GM19324 (cell line): Measurements from ENCODE around the gene FAIM2.
A peak's percentile ranks its signal among the peaks of the same experiment; 100 is the strongest.
"Not testable (repeated sequence)": the region's sequence is repeated elsewhere in the genome, so short reads cannot be mapped to it uniquely, and the experiment has no call there.

Experiments used
- ATAC-seq: cut with Tn5 transposase; IDR thresholded peaks from one replicate; pipeline ENCODE4 v1.9.1; 2021; ENCODE audit warnings: mild to moderate bottlenecking, moderate library complexity; ENCODE audit not compliant: unreplicated experiment, low FRiP score

FAIM2 gene

GRCh38 chr12:49867570-49868341, 35.9 kb downstream of the FAIM2 start:
- no peak for ATAC-seq

GRCh38 chr12:49866859-49867569, 36.7 kb downstream of the FAIM2 start:
- no peak for ATAC-seq

DNA sequence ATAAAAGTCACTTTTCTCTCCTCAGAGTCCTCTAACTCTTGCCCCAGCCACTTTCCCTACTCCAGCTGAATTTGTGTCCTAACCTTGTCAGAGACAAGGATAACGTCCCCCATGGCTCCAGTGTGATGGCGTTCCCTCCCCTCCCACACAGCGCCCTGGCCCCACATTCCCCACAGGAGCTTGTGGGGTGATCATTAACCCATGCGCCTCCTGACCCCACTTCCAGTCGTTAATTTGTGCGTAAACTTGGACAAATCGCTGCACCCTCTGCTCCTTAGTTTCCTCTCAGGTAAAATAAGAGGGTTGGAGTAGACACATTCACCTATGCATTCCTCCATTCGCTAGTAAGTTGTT, 37.9 kb downstream of the FAIM2 start:
- no peak for ATAC-seq

- ATAC-seq: no peak
Observed at GRCh38 chr12:49865109-49865781, 38.5 kb downstream of the FAIM2 start.

- ATAC-seq: no peak
Observed at GRCh38 chr12:49864798-49865090, 39.0 kb downstream of the FAIM2 start.

GRCh38 chr12:49863946-49864797, 39.5 kb downstream of the FAIM2 start:
- ATAC-seq: no peak

- ATAC-seq: not testable (repeated sequence)
Observed at GRCh38 chr12:49860921-49861320, 42.8 kb downstream of the FAIM2 start.

- ATAC-seq: not testable (repeated sequence)
Observed at GRCh38 chr12:49855890-49856289, 47.8 kb downstream of the FAIM2 start.

DNA sequence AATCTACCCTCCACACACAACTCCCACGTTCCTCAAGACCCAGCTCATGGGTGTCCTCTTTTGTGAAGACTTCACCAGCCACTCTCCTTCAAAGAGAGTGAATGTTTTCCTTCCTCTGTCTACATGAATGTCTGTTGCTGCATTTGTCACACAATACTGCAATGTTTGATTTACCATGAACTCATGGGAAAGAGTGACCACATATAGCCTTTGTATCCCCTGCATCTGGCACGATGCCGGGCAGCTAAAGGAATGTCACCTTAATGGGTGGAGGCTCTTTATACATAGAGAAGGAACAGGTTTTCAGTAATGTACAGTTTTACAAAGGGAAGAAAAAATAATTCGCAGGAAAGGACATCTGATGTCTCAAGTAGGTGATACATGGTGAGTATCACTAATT, 48.7 kb downstream of the FAIM2 start:
- ATAC-seq: no peak

DNA sequence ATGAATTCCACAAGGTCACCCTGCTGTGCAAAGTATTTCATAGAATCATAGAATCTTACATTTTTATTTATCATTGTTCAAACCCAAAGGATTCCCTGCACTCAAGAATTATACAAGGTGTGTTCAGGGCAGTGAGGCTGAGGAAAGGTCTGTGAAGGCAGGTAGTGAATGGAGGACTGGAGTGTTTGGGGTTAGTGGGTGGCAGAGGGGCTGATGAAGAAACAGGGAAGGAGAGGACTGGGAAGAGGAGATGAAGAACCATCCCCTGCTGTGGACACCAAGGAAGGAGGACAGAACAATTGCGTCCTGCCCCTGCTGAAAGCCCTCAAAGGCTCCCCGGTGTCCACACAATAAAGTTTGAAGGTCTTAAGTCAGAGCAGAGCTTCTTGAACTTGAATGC, 50.0 kb downstream of the FAIM2 start:
- ATAC-seq: no peak

DNA sequence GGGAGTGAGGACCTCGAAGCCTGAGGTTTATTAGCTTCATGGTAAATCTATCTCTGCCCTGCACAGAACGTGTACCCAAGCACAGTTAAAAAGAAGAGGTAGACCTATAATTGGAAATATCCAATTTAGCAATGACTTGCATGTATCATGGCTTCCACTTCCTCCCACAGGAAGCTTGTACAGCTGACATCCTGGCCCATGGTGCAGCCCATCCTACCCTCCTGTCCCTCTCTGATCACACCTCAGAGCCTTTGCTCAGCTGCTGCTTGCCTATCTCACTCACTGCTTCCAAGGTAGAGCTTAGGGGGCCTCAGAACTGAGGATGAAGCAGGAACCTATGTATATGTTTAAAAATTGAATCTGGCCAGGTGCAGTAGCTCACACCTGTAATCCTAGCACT, 56.5 kb downstream of the FAIM2 start:
- no peak for ATAC-seq

DNA sequence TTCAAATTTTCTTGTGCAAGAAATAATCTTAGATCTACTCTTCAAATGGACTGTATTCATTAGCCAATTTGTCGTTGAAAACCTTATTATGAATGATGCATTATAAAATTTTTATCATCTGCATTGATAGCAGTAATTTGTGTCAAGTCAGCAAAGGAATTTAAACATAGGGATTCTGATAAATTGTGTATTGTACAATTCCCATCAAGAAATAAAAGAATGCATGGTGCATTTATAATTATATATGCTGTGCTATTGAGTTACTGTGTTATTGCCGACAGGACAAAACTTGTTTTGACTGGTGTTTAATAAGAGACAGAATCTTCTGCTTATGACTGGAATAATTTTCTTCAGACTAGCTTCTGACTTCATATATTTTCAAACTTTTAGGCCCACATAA, 57.7 kb downstream of the FAIM2 start:
- ATAC-seq: no peak

- no peak for ATAC-seq
Observed at GRCh38 chr12:49843876-49844437, 59.7 kb downstream of the FAIM2 start.

- ATAC-seq: no peak
Observed at GRCh38 chr12:49843411-49843810, 60.3 kb downstream of the FAIM2 start.

GRCh38 chr12:49842519-49843352, 61.0 kb downstream of the FAIM2 start, which contains the start of gene BCDIN3D:
TSS of gene BCDIN3D (minus strand) at chr12:49843106. CDS start at chr12:49843087, 19 bp downstream.
- ATAC-seq: peak; percentile 87

DNA sequence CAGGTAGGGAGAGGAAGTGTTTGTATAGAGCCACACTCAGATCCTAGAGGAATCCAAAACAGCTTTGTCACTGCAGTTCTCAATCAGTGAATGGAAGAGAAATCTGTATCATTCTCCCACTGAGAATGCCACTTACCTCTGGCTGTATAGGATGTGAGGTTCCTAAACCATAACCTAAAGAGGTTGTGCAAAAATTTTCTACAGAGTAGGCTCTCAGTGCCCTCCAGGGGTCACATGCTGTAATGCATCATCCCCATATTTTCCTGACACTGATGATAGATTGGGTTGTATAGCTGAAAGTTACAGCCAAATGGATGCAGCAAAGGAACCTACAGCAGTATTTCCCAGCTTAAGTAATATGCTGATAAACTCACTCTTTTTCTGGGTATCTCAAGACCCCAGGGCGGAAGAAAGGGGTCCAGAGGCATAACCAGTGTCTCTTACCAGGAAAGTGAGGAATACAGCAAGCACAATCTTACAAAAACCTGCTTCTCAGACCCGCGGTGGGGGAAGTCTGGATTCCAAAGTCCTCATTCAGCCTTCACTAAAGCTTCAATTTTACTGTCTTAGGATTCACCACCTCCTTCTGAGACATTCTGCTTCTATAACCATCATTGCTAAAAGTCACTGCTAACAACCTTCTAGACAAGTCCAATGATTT, 64.6 kb downstream of the FAIM2 start:
- no peak for ATAC-seq

DNA sequence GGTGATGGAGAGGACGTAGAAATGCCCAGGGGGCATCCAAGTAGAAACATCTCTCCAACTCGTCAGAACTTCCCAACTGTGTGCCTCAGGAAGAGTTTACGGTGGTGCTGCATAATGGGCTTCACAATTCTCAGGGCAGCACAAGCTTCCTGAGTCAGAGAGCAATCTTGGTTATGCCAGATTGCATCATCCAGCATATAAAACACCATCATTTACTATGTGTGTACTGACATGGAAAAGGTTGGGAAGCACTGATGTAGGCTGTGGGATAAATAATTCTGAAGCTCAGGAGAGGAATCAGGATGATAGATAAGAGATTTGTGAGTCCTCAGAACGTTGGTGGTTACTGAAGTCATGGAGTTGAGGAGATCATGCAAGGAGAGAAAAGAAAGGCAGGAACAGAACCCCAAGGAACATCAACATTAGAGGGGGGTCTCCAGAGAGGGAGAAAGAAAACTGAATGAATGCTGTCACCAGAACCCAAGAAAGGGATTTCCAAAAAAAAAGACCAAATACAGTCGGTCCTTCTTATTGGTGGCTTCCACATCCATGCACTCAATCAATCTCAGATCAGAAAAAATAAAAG, 70.8 kb downstream of the FAIM2 start:
- ATAC-seq: no peak

DNA sequence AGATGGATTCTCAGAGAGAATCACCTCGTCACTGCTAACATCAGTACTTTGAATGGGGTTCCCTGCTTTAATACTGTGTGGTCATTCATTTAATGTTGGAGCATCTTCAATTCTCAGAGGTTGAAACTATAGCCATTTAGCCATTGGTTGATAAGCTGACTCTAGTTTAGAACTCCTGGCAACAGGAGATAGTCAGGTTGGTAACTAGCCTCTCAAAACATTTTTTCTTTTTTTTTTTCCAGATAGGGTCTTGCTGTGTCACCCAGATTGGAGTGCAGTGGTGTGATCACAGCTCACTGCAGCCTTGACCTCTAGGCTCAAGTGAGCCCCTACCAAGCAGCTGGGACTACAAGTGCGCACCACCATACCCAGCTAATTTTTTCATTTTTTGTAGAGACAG, 72.0 kb downstream of the FAIM2 start:
- ATAC-seq: no peak
